DLD1 (cell line): ENCODE measurements around the gene L3MBTL1.

ENCODE experiments used
- in situ Hi-C: cut with HindIII; loops from 2 replicates; pipeline ENCODE4 v1.10.0; 2017; ENCODE audit warnings: low sequenced_read_pairs

L3MBTL1 gene

GRCh38 chr20:43534791-43535350 is 27.4 kb downstream of the L3MBTL1 start:
- in situ Hi-C loops, result no loop called here

GRCh38 chr20:43535370-43536004 is 28.0 kb downstream of the L3MBTL1 start:
- in situ Hi-C loops, result no loop called here

GRCh38 chr20:43536041-43536816 is 28.7 kb downstream of the L3MBTL1 start:
- in situ Hi-C loops, result no loop called here

GRCh38 chr20:43536817-43537440 is 29.4 kb downstream of the L3MBTL1 start:
- in situ Hi-C loops, result no loop called here

- in situ Hi-C loops, result no loop called here
These were observed 30.7 kb downstream of the L3MBTL1 start for GRCh38 chr20:43537921-43538877.

GRCh38 chr20:43538878-43539700 is 31.6 kb downstream of the L3MBTL1 start:
- in situ Hi-C loops, result no loop called here

GRCh38 chr20:43539975-43540672 is 32.6 kb downstream of the L3MBTL1 start:
- in situ Hi-C loops, result no loop called here

- in situ Hi-C loops, result no loop called here
These were observed 33.2 kb downstream of the L3MBTL1 start for GRCh38 chr20:43540673-43541060.

GRCh38 chr20:43541214-43541613 is 33.7 kb downstream of the L3MBTL1 start:
- in situ Hi-C loops, result no loop called here

- in situ Hi-C loops, result no loop called here
These were observed 34.7 kb downstream of the L3MBTL1 start for GRCh38 chr20:43542161-43542560.

GRCh38 chr20:43542674-43543073 is 35.2 kb downstream of the L3MBTL1 start:
- in situ Hi-C loops, result no loop called here

- in situ Hi-C loops, result no loop called here
These were observed 35.6 kb downstream of the L3MBTL1 start for GRCh38 chr20:43543138-43543537.

- in situ Hi-C loops, result no loop called here
These were observed 37.0 kb downstream of the L3MBTL1 start for GRCh38 chr20:43544501-43544900.

- in situ Hi-C loops, result no loop called here
These were observed 38.5 kb downstream of the L3MBTL1 start for GRCh38 chr20:43545837-43546578.

GRCh38 chr20:43548273-43548880 is 40.9 kb downstream of the L3MBTL1 start:
- in situ Hi-C loops, result no loop called here

- in situ Hi-C loops, result no loop called here
These were observed 42.0 kb downstream of the L3MBTL1 start for GRCh38 chr20:43549416-43550065.

GRCh38 chr20:43550456-43550855 is 43.0 kb downstream of the L3MBTL1 start:
- in situ Hi-C loops, result no loop called here

- in situ Hi-C loops, result no loop called here
These were observed 46.9 kb downstream of the L3MBTL1 start for GRCh38 chr20:43554369-43554768.
